SK-N-DZ (cell line): ENCODE measurements around the gene CNTRL.
"Not testable (repeated sequence)": the region's sequence is repeated elsewhere in the genome, so short reads cannot be mapped to it uniquely, and the experiment has no call there.

ENCODE experiments used
- DNase-seq: peaks from one replicate; pipeline ENCODE4 v3.0.0-alpha.2; 2015; ENCODE audit warnings: low spot score

The CNTRL gene

DNA sequence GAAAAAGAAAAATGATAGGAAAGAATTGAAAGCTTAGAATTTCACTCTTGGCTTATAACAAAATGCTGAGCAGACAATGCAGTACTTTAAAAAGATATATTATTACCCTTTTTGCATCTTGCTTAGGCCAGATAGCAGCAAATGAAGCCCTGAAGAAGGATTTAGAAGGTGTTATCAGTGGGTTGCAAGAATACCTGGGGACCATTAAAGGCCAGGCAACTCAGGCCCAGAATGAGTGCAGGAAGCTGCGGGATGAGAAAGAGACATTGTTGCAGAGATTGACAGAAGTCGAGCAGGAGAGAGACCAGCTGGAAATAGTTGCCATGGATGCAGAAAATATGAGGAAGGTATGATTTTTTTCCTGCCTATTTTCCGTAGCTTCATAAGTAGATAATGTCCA, 50.8 kb downstream of the CNTRL start:
- DNase-seq, result no peak

DNA sequence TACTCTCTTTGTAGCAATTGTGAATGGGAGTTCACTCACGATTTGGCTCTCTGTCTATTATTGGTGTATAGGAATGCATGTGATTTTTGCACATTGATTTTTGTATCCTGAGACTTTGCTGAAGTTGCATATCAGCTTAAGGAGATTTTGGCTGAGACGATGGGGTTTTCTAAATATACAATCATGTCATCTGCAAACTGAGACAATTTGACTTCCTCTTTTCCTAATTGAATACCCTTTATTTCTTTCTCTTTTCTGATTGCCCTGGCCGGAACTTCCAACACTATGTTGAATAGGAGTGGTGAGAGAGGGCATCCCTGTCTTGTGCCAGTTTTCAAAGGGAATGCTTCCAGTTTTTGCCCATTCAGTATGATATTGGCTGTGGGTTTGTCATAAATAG, 54.6 kb downstream of the CNTRL start:
- DNase-seq, result not testable (repeated sequence)

DNA sequence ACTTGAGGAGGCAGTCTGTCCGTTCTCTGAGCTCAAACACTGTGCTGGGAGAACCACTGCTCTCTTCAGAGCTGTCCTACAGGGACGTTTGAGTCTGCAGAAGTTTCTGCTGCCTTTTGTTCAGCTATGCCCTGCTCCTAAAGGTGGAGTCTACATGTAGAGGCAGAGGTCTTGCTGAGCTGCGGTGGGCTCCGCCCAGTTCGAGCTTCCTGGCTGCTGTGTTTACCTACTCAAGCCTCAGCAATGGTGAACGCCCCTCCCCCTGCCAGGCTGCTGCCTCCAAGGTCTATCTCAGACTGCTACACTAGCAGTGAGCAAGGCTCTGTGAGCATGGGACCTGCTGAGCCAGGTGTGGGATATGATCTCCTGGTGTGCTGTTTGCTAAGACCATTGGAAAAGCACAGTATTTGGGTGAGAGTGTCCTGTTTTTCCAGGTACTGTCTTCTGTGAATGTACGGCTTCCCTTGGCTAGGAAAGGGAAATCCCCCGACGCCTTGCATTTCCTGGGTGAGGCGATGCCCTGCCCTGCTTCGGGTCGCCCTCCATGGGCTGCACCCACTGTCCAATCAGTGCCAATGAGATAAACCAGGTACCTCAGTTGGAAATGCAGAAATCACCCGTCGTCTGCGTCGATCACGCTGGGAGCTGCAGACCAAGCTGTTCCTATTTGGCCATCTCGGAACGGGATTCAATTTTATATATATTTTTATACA, 58.5 kb downstream of the CNTRL start:
- no peak for DNase-seq

DNA sequence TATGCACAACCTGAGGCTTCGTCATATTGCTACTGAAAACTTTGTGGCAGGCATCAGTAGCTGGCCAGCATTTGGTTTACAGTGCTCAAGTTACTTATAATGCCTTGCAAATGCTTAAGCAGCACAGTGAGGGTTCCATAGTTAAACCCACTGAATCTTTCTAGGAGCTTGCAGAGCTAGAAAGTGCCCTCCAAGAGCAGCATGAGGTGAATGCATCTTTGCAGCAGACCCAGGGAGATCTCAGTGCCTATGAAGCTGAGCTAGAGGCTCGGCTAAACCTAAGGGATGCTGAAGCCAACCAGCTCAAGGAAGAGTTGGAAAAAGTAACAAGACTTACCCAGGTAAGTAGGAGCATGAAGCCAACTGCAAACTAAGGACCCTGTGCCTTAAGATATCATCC, 60.9 kb downstream of the CNTRL start:
- no peak for DNase-seq

DNA sequence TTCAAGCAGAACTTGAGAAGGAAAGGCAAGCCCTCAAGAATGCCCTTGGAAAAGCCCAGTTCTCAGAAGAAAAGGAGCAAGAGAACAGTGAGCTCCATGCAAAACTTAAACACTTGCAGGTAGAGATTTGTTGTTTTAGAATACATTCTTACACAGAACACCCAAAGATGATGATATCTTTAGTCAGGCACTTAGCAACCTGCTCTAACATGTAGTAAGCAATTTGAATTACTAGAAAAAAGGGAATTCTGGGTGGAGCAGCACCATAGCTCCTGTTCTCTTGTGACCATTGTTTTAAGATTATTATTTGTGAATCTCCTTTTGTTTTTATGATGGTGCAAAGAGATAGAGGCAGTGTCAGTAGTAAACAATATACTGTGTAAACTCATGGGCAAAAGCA, 63.8 kb downstream of the CNTRL start:
- DNase-seq, result no peak

DNA sequence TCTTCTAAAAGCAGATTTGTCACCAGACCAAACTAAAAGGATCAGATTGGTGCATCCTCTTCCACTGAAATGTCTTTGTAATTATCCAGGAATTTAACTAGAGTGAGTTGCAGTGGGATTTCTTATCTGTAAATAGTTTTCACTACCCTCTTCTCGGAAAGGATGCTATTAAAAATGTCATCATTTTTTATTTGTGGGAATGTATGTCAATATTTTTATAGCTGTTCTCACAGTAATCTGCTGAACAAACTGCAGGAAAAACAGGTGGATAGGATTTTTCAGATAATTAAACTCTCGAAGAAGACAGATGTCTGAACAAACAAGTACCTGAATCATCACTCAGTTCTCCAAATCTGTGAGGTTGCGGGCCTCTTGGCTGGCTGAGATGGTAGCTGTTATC, 64.2 kb downstream of the CNTRL start:
- no peak for DNase-seq

DNA sequence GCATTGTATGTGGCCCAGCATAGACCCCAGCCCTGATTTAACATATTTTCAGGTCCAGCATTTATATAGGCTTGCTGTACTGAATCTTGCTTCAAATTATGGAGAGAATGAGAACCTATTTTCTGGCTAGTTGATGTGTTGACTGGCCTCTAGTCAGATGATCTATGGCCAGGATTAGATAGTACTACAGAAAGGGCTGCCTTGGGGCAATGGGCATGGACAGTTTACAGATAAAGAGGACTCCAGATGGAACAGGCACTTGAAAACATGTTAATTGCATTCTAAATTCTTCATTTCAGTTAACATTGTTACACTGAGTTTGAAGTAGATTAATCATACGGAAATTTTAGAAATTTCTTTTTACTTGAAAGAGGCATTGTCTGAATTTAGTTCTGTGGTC, 65.4 kb downstream of the CNTRL start:
- no peak for DNase-seq

DNA sequence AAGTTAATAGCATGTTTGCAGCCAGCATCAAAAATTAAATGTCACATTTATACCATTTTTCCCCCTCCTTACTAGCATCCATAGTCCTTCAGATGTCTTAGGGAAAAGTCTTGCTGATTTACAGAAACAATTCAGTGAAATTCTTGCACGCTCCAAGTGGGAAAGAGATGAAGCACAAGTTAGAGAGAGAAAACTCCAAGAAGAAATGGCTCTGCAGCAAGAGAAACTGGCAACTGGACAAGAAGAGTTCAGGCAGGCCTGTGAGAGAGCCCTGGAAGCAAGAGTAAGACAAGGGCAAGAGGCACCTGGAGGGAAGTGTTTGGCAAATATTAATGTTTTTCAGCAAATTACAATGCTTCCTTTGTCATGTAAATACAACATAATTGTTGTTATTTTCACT, 66.6 kb downstream of the CNTRL start:
- no peak for DNase-seq

DNA sequence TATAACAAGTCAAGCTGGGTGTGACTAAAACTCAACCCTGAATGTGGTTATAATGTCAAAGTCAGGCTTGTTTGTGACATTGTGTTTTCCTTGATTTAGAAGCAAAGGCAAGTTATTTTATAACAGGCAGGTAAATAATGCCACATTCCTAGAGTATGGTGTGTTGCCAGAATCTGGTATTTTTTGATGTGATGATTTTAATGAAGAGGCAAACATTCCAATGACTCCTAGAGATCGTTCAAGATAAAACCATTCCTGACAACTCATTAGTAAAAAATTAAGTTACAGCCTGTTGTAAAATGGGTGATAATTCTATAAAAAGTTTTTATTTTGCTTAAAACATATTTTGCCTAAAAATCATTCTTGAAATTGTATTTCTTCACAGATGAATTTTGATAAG, 67.0 kb downstream of the CNTRL start:
- no peak for DNase-seq

DNA sequence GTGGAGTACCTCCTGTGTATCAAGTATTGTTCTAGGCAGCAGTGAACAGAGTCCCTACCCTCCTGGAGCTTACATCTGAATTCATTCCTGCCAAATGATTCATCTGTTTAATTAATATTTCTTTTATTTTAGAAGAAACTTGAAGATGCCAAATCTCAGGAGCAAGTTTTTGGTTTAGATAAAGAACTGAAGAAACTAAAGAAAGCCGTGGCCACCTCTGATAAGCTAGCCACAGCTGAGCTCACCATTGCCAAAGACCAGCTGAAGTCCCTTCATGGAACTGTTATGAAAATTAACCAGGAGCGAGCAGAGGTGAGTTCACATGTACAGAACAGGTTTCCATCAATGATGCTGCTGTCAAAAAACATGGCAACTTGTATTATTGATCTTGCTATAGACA, 69.0 kb downstream of the CNTRL start:
- DNase-seq, result no peak

DNA sequence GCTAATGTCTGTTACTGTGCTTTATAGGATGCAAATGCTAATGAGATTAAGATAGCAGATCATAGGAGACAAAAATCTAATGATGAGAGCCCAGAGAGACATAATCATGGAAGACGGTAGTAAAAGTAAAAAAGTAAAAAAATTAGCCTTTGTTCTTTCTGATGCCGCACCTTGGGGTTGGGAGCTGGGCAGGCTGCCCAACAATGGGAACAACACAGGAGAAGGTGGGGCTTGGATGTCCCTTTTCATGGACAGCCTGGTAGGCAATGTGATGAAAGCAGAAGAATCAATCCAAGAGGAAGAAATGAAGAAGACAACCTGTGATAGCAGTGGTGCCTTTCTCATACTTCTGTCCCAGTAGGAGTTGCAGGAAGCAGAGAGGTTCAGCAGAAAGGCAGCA, 69.7 kb downstream of the CNTRL start:
- DNase-seq, result no peak

DNA sequence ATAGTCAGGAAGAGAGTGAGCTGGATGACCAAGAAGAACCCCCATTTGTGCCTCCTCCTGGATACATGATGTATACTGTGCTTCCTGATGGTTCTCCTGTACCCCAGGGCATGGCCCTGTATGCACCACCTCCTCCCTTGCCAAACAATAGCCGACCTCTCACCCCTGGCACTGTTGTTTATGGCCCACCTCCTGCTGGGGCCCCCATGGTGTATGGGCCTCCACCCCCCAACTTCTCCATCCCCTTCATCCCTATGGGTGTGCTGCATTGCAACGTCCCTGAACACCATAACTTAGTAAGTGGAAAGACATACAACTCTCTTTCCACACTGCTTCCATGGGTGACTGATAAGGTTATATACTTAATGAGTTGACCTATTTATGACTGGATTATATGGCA, 75.4 kb downstream of the CNTRL start:
- no peak for DNase-seq

DNA sequence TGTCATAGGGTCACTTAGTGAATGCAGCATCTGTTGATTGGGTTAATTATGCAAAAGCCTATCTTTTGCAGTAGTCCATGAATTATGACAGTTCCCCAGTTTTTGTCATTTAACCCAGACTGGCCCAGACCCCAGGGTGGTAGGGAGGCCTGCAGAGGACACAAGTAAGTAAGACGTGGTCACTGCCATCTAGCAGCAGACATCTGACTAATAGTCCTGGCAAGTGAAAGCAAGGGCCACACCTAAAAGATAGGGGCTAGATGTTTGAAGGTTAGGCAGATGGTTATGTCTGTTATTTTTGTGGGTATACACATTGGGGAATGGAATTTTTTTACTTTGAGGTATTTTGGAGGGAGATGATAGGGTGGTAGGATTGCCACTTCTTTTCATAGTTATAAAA, 78.9 kb downstream of the CNTRL start:
- no peak for DNase-seq

DNA sequence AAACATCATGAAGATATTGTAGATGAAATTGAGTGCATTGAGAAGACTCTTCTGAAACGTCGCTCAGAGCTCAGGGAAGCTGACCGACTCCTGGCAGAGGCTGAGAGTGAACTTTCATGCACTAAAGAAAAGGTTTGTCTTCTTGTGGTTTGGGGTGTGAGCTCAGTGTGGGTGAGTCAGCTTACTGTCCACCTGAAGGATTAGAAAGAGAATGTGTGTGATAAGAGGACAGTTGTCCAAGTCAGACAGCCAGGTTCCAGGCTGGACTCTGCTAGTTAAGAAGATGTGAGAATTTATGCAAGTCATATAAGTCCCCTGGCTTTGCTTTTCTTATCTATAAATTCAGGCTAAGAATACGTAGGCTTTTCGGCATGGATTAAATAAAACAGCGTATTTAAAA, 80.0 kb downstream of the CNTRL start:
- no peak for DNase-seq

DNA sequence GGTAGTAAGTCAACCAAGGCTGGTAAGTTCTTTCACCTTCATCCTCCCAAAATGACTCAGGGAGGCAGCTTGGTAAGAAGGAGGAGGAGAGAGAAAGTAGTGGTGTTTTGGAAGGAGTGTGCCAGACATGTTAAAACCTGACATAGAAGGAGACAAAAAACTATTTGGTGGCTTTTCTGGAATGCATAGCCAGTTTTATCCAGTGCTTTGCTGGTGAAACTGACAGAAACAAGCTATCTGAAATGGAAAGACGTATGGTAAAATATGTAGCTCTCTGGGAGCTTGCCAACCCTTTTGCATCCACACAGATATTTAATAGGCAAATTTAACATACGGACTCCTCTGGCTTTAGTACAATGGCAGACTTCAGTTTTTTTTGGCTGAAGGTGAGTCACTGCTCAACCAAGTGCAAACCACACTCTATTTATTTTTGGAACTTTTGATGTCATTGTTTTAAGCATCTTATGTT, 81.5 kb downstream of the CNTRL start:
- no peak for DNase-seq

DNA sequence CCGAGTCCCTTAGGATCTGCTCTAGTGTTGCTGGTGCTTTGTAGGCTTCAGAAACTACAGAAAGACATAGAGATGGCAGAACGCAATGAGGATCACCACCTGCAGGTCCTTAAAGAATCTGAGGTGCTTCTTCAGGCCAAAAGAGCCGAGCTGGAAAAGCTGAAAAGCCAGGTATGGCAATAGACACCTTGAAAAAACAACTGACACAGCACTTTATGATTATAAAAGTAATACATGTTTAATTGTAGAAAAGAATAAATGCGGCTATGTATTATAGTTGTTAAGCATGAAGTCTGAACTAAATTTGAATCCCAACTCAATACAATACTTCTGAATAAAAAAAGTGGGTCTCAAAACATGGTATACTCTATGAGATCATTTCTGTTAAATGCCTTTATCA, 83.2 kb downstream of the CNTRL start:
- no peak for DNase-seq

DNA sequence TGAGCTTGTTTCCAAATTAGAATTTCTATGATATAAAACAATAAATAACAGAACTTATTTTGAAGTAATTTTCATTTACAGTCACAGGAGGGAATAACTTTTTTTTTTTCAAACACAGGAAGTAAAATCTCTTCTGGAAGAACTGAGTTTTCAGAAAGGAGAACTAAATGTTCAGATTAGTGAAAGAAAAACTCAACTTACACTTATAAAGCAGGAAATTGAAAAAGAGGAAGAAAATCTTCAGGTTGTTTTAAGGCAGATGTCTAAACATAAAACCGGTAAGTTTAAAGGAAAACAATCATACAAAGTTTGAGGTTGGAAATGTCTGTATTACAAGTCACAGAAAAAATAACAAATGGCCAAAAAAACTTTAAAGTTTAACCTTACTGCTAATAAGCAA, 85.3 kb downstream of the CNTRL start:
- DNase-seq, result no peak

DNA sequence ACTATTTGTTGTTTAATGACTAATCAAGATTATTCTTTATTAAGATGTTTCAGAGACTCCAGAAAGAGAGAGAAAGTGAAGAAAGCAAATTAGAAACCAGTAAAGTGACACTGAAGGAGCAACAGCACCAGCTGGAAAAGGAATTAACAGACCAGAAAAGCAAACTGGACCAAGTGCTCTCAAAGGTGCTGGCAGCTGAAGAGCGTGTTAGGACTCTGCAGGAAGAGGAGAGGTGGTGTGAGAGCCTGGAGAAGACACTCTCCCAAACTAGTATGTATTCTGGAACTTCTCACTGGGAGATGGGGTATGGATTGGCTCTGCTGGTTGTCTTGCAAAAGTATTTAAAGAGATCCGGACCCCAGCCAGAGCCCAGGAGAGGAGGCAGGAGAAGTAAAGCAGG, 93.3 kb downstream of the CNTRL start:
- DNase-seq, result no peak

DNA sequence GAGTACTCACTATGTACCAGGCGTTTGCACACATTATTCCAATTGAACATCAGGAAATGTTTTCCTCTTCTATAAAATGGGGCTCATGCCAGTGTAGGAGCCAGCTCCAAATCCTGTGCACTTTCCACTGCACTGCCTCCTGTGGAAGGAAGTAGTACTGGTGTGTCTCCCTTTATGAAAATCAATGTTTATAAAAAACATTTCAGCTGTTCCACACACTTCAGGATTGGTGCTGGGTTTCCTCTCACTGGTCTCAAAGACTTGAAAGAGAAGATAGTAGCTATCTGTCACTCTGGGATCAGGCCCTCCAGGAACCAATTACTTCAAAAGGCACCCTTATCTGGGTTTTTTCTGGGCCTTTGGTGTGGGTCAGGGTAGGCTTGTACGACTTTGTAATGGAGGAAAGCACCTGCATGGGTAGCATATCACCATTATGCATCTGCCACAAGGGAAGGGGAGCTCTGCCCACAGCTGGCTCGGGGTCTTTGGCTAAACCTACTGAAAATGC, 94.4 kb downstream of the CNTRL start:
- no peak for DNase-seq

DNA sequence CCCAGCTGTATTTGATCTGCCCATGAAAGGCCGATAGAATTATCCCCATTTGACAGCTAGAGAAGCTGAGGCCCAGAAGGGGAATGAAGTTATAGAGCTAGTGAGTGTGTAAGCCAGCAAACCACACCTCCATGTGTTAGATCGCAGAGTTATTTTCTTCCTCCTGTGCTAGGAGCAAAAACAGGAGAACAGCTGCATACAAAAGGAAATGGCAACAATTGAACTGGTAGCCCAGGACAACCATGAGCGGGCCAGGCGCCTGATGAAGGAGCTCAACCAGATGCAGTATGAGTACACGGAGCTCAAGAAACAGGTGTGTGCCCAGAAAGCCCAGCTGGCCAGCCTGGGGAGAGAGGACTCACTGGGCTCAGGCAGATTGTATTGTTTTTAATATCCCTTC, 96.5 kb downstream of the CNTRL start:
- no peak for DNase-seq

DNA sequence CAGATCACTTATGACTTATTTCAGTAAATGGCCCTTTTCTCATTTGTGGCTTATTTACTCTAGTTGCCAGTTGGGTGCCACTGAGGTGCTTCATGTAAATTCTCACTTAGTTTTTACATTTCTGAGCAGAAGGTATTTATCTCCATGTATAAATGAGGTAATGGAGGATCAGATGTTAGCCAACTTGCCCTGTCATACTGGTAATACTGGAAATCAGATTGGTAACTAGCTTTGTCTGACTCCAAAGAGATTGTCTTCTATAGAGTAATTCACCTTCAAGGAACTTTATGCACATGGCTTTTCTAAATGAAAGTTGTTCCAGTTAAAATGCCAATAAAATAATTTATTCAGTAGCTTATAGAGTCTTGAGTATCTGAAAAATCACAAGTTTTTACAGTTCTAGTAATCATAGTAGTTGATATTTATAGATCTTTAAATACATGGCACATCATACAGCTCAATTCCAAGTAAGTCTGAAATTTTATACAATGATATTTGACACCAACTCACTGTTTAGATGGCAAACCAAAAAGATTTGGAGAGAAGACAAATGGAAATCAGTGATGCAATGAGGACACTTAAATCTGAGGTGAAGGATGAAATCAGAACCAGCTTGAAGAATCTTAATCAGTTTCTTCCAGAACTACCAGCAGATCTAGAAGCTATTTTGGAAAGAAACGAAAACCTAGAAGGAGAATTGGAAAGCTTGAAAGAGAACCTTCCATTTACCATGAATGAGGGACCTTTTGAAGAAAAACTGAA, 98.2 kb downstream of the CNTRL start:
- no peak for DNase-seq

DNA sequence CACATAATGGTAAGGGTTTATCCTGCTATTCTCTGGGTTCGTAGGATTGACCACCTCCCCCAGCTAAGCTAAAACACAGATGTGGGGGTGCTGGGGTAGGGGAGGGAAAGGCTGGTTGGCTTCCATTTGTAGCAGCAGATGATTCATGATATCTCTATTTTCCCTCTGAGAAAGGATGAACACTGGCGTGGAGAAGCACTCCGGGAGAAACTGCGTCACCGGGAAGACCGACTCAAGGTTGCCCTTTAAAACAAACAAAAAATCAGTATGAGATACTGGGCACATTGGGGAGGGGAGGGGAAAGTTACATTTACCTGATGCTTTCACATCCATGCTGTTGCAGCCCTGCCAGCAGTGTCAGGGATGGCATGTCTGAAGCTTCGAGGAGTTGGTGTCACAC, 98.7 kb downstream of the CNTRL start:
- DNase-seq, result no peak

DNA sequence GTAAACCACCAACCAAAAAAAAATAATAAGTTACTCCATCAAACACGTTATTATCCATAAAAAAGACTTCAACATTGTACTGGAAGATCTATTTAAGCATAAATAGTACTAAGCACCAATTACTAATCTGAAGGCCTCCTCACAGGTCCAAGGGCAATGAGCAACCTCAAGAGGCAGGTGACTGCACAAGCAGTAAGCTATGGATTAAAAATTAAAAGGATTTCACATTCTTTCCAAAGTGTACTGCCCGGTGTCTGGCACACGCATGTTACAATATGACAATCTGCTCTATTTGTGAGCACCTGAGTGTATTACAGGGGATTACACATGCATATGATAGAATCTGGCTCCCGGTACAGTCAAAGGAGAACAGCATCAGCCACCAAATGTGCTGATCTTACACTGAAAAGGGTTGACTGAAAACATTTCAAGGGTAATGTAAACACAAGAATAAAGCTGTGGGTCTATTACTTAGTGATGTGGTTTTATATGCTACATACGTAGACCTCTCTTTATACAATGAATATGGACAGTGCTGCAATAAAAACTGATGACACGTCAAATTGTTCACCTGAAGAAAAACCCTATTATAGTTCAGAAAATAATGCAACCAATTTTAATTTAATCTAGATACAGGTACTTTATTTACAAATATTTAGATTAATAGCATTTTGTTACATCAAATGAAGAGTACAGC, 104.1 kb downstream of the CNTRL start:
- DNase-seq, result no peak
